HG03045 (cell line): Measurements from ENCODE around the gene CYP3A5.
"Not testable (repeated sequence)": the region's sequence is repeated elsewhere in the genome, so short reads cannot be mapped to it uniquely, and the experiment has no call there.

ENCODE experiments used
- ATAC-seq: cut with Tn5 transposase; IDR thresholded peaks from one replicate; pipeline ENCODE4 v1.9.1; 2021; ENCODE audit warnings: mild to moderate bottlenecking, moderate library complexity; ENCODE audit not compliant: unreplicated experiment

The CYP3A5 gene

GRCh38 chr7:99643464-99643863 is 36.3 kb downstream of the CYP3A5 start:
- ATAC-seq, result no peak

- ATAC-seq, result no peak
Measured at GRCh38 chr7:99642027-99642426, 37.8 kb downstream of the CYP3A5 start.

- no peak for ATAC-seq
Measured at GRCh38 chr7:99639267-99639666, 40.5 kb downstream of the CYP3A5 start.

GRCh38 chr7:99638731-99639130 is 41.1 kb downstream of the CYP3A5 start:
- ATAC-seq, result no peak

- ATAC-seq, result not testable (repeated sequence)
Measured at GRCh38 chr7:99637414-99637813, 42.4 kb downstream of the CYP3A5 start.

- no peak for ATAC-seq
Measured at GRCh38 chr7:99631295-99632109, 48.3 kb downstream of the CYP3A5 start.

GRCh38 chr7:99629643-99630042 is 50.2 kb downstream of the CYP3A5 start:
- no peak for ATAC-seq

- ATAC-seq, result no peak
Measured at GRCh38 chr7:99628471-99629465, 51.0 kb downstream of the CYP3A5 start.

- no peak for ATAC-seq
Measured at GRCh38 chr7:99627513-99627912, 52.3 kb downstream of the CYP3A5 start.

- no peak for ATAC-seq
Measured at GRCh38 chr7:99626661-99627060, 53.1 kb downstream of the CYP3A5 start.

- ATAC-seq, result no peak
Measured at GRCh38 chr7:99625961-99626360, 53.8 kb downstream of the CYP3A5 start.

GRCh38 chr7:99625321-99625720 is 54.5 kb downstream of the CYP3A5 start:
- ATAC-seq, result no peak

- ATAC-seq, result no peak
Measured at GRCh38 chr7:99624484-99624883, 55.3 kb downstream of the CYP3A5 start.

- ATAC-seq, result no peak
Measured at GRCh38 chr7:99623702-99624447, 55.9 kb downstream of the CYP3A5 start.

GRCh38 chr7:99623091-99623693 is 56.6 kb downstream of the CYP3A5 start:
- no peak for ATAC-seq

- no peak for ATAC-seq
Measured at GRCh38 chr7:99622596-99622995, 57.2 kb downstream of the CYP3A5 start.

GRCh38 chr7:99621271-99621670 is 58.5 kb downstream of the CYP3A5 start:
- ATAC-seq, result no peak

- no peak for ATAC-seq
Measured at GRCh38 chr7:99619571-99620130, 60.1 kb downstream of the CYP3A5 start.

- ATAC-seq, result no peak
Measured at GRCh38 chr7:99618726-99619125, 61.1 kb downstream of the CYP3A5 start.

GRCh38 chr7:99617192-99617781 is 62.5 kb downstream of the CYP3A5 start:
- no peak for ATAC-seq
